LNCAP (cell line): ENCODE results near the gene CHTOP.

Experiments
- TF ChIP-seq, protein P1 (sequence below): fragments of 450-650 bp; IDR thresholded peaks from 2 replicates; pipeline ENCODE4 v1.5.1; 2017; ENCODE audit warnings: mild to moderate bottlenecking

CHTOP gene

DNA sequence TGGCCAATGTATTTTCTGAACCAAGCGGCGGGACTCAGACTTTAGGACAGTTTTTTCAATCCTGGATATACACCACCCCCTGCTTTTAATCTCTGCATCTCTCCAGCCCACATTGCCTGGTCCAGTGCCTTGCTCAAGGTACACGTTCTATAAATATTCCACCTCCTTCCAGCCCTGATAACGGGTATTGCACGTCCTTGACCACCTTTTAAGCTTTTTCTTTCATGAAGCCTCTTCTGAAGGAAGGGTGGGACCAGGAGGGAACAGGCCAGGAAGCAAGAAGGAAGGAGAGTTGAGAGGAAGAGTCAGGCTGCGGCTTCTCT, 24.3 kb upstream of the CHTOP start:
- TF ChIP-seq, protein P1, sequence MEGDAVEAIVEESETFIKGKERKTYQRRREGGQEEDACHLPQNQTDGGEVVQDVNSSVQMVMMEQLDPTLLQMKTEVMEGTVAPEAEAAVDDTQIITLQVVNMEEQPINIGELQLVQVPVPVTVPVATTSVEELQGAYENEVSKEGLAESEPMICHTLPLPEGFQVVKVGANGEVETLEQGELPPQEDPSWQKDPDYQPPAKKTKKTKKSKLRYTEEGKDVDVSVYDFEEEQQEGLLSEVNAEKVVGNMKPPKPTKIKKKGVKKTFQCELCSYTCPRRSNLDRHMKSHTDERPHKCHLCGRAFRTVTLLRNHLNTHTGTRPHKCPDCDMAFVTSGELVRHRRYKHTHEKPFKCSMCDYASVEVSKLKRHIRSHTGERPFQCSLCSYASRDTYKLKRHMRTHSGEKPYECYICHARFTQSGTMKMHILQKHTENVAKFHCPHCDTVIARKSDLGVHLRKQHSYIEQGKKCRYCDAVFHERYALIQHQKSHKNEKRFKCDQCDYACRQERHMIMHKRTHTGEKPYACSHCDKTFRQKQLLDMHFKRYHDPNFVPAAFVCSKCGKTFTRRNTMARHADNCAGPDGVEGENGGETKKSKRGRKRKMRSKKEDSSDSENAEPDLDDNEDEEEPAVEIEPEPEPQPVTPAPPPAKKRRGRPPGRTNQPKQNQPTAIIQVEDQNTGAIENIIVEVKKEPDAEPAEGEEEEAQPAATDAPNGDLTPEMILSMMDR = no peak

DNA sequence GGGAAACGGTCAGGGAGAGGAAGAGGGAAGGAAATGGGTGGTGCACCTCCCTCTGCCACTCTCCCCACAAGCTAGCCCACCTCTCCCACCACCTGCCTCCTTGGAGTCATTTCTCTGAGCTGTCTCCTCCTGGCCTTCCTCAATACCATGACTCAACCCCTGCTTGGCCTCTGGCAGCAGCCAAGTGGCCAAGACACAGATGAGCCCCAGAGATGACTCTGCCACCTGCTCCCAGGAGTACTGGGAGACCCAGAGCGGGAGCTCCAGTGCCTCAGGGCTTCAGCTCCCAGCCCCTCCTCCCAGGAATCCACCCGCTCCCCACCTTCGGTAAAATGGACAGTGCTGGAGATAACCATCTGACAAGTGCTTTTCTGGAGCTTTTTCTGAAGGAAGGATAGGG, 23.5 kb upstream of the CHTOP start:
- TF ChIP-seq, protein P1 = no peak

DNA sequence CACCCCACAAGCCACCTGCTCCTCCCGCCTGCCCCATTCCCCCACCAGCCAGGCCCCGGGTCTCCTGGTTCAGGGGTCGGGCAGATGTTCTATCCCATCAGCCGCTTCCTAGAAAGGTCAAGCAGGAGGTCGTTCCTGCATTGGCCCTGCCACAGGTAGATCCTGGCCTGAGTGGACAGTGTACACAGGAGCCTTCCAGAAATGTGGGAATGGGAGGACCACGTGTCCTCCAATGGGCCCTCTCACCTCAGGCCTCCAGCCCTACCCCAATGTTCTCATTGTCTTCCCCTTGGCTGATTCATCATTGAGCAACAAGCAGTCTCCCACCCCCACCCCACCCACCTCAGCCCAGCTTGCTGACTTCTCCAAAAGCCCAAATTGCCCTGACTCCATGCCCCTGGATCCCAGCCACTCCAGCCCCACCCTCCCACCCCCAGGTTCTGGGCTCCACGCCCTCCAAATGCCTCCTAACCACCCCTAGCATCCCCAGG, 23.0 kb upstream of the CHTOP start:
- TF ChIP-seq, protein P1 = no peak

DNA sequence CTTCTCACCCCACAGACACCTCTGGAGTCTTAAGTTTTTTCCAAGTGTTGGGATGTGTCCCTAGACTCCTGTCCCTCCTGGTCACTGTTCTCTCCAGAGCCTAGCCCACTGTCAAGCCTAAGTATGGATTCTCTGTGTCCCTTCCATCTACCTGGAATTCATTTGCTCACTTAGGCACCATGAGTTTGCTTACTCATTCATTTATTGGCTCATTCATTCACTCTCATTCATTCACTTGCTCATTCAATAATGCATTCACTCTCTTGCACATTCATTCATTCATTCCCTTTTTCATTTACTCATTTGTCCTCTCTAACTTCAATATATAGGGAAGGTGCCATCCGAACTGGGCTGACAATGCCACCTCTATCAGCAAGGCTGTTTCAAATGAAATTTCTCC, 22.5 kb upstream of the CHTOP start:
- TF ChIP-seq, protein P1 = no peak

DNA sequence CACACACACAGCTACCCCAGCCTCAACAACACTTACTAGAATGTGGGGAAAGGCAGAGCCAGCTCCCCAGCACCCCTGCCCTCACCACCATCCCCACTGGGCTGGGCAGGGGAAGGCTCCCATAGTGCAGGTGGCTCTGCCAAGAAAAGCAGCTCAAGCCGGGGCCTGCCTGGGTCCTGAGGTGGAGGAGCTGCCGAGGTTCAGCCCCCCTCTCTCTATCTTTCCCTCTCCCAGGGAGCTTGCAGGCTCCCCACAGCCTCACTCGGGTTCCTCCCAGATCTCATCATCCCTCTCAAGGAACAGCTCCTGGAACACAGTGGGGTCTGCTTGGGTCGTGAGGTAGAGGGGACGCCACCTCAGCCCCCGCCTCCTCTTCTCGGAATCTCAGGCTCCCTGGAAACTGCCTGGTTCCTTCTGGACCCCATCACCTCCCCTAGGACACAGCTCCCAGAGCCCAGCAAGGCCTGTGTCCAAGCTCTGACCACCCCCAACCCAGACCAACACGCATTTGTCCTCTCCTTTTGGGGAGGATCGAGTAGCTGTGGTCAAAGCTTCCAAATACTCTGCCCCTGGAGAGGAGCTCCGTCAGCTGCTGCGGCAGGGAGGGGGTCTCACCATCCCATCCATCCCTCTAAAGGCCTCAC, 21.6 kb upstream of the CHTOP start:
- TF ChIP-seq, protein P1 = no peak

DNA sequence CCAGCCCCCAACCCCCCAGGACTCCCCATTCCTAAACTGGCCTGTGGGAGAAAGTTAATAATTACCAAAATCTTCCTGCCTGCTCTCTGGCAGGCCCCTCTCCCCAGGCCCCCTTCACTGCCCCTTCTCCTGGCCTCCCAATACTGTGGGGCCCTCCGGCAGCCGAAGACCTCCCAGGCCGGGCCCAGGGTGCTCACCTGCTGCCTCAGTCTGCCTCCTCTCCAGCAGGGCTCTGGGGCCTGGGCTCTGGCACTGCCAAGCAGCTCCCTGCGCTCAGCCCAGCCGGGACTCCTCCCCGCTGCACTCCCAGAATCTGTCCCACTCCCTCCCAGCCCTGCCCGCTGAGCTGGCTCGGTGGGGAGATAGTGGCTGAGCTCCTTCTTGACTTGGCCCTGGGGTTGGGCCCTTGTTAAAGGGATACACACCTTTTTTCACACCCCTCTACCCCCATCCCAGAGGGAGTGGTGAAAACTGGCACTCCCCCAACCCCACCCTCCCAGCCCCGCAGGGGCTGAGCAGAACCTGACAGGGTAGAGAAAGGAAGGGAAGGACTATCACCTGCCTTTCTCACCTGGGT, 21.0 kb upstream of the CHTOP start, which contains the start of gene S100A16:
Gene S100A16, minus strand, starts transcription at position 383 of the 577 bp plus-strand sequence. CDS start 4,986 bp downstream, outside the sequence.
- TF ChIP-seq, protein P1 = no peak

DNA sequence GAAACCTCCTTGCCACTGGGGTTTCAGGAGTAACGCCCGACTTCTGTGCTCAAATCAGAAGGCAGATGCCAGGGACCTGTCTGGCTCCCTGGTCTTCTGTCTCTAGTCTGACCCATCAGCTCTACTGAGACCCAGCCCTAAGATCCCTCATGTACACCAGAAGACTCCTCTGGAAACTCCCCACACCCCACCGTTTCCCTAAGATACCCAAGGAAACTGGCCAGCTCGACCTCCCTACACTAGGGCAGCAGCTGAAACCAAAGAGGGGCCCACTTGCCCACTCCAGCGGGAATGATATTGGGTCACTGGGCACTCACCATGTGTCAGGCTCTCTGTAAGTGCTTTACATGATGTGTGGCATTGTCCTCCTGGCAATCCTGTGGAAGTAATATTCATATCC, 20.5 kb upstream of the CHTOP start:
- TF ChIP-seq, protein P1 = no peak
